Aorta (tissue), 5 donors: Measurements from ENCODE around the gene STXBP1. TPM values are rescaled to one million over a fixed set of nuclear protein-coding genes. Genes with fewer than 3 reads are reported as not detected.
A peak's percentile ranks its signal among the peaks of the same experiment; 100 is the strongest.

Experiments
- ATAC-seq: fragments of 200-7000 bp; cut with Tn5 transposase; one replicate; pipeline ENCODE4 v1.9.1; 2022; ENCODE audit warnings: moderate library complexity; ENCODE audit not compliant: low FRiP score
- DNase-seq, 2 donors: peaks; one replicate each; pipeline ENCODE4 v3.0.0-alpha.2; 2020
- H3K27ac ChIP-seq, 2 donors: one replicate each; pipeline ENCODE4 v1.5.1; 2013; ENCODE audit warnings: low read length in 2 of 2, mild to moderate bottlenecking in 2 of 2, moderate library complexity in 2 of 2, control low read depth in 1 of 2, inconsistent platforms in 1 of 2, low read depth in 1 of 2
- H3K27me3 ChIP-seq, 2 donors: one replicate each; pipeline ENCODE4 v1.6.1; 2013; ENCODE audit warnings: control low read depth in 1 of 2, low read length in 1 of 2, mild to moderate bottlenecking in 1 of 2, moderate library complexity in 1 of 2; ENCODE audit not compliant: insufficient read depth in 2 of 2, control insufficient read depth in 1 of 2
- H3K36me3 ChIP-seq, 2 donors: one replicate each; pipeline ENCODE4 v1.6.1; 2013; ENCODE audit warnings: control low read depth in 1 of 2, low read length in 1 of 2, mild to moderate bottlenecking in 1 of 2; ENCODE audit not compliant: insufficient read depth in 2 of 2, control insufficient read depth in 1 of 2
- H3K4me1 ChIP-seq, 2 donors: one replicate each; pipeline ENCODE4 v1.6.1; 2013; ENCODE audit warnings: low read length in 2 of 2, control low read depth in 1 of 2, mild to moderate bottlenecking in 1 of 2, moderate library complexity in 1 of 2; ENCODE audit not compliant: insufficient read depth in 2 of 2, control insufficient read depth in 1 of 2
- H3K4me3 ChIP-seq, 2 donors: one replicate each; pipeline ENCODE4 v1.5.1; 2013; ENCODE audit warnings: low read length in 2 of 2, control low read depth in 1 of 2, mild to moderate bottlenecking in 1 of 2
- H3K9me3 ChIP-seq: one replicate; pipeline ENCODE4 v1.6.1; 2013; ENCODE audit warnings: mild to moderate bottlenecking, low read length; ENCODE audit not compliant: control insufficient read depth
- WGBS, 2 donors: extraction: QIAGEN DNeasy Blood & Tissue Kit; methylation state at CpG; one replicate each; pipeline ENCODE4 v1.1.7; 2013; 5-methylcytosine and 5-hydroxymethylcytosine counted together
- intact Hi-C, 2 donors: fragments of 100-400 bp; cut with DNase I; formaldehyde crosslinking; loops; one replicate each; pipeline versions ENCODE4 v1.14.2 to v1.15.0; 2022
- long read RNA-seq, 2 donors: library from polyadenylated mRNA; unstranded; transcript quantifications; one replicate each; pipeline ENCODE4 v2.0.0, GENCODE V29; 2020 to 2021
- polyA plus RNA-seq, 2 donors: library from polyadenylated mRNA; stranded (reverse); fragments of 200-250 nt; gene quantifications; one replicate each; pipeline ENCODE4 v1.2.3, GENCODE V29; 2013
- total RNA-seq, 2 donors: library from RNA; stranded (reverse); fragmentation: NEBNext Ultra II Directional; extraction: Animal tissue kit (Norgen Biotek cat#: 25700); gene quantifications; one replicate each; pipeline ENCODE4 v1.2.1, GENCODE V29; 2021
- donor health status: healthy with polysubstance abuse.
- donor health status: Bipolar disorder and iron deficiency.
- donor health status: DM: no; HTN: no; CAD: no.
- donor health status: DM: no; HTN: no; CAD: no.
- donor health status: DM: yes; HTN: yes; CAD: no.

Gene STXBP1
- 10 to 100 TPM; 50.0 to 69.0 TPM for total RNA-seq
- polyA plus RNA-seq: 10 to 100 TPM in 1 of 2 donors, 1 to 10 TPM in 1; 6.6 to 20.7 TPM
- long read RNA-seq, donor 1, transcript STXBP1-201 (19 exons, 3,765 nt): major isoform, 9 of 27 reads
- long read RNA-seq, donor 1, partial matches to known transcripts: 5 of 27 reads
- long read RNA-seq, donor 1, other reads (novel, unspliced or antisense): 10 of 27 reads
- long read RNA-seq, donor 2, transcript STXBP1-212 (1 exons, 2,582 nt): major isoform, 8 of 17 reads
- long read RNA-seq, donor 2, partial matches to known transcripts: 0 of 17 reads
- long read RNA-seq, donor 2, other reads (novel, unspliced or antisense): 8 of 17 reads

- intact Hi-C loops: loop anchor here in 1 of 2 donors (5.0 kb wide), 1 partner anchor 105 kb away; the partner anchor contains the start of genes PTRH1 and TTC16
- peak within 1 kb of the TSS; percentile 63 to 89 for H3K4me3 ChIP-seq
Observed at GRCh38 chr9:127611899-127612790, at the start of gene STXBP1. Gene STXBP1 (plus strand): TSS chr9:127612277. CDS start chr9:127612404, 127 bp downstream.

GRCh38 chr9:127562279-127562796 is 49.7 kb upstream of the STXBP1 start:
- 73 to 75% methylated on average over 12 of the region's 12 CpGs for WGBS, 2 donors
- H3K4me3 ChIP-seq: no peak overlapping the region
- intact Hi-C loops: loop anchor here in 1 of 2 donors (2.0 kb wide), 1 partner anchor 16 kb away; no protein-coding TSS in a partner anchor

More at GRCh38 chr9:127611899-127612790, at the start of gene STXBP1:
- Histone ChIP-seq H3K36me3 (no peaks in the 10 kb centered on the region), H3K4me1 (no peaks in the 10 kb centered on the region), H3K9me3 (no peaks in the 10 kb centered on the region), H3K27me3 (no peaks in the 10 kb centered on the region), H3K27ac (no peak within 1 kb of the TSS)
- DNase-seq: peak; percentile 89 to 96
- peak; percentile 93 for ATAC-seq
- 0% methylated on average over 49 to 102 of the region's 102 CpGs for WGBS, 2 donors

GRCh38 chr9:127562841-127563401 is 49.2 kb upstream of the STXBP1 start:
- no peaks in the 10 kb centered on the region for H3K27me3 ChIP-seq
- H3K27ac ChIP-seq: peak overlapping the region; percentile 8 to 54
- H3K9me3 ChIP-seq: no peaks in the 10 kb centered on the region
- intact Hi-C loops: loop anchor here in 1 of 2 donors (2.0 kb wide), 1 partner anchor 16 kb away; no protein-coding TSS in a partner anchor
- peaks cover 0 to 3% of the 10 kb centered on the region in 2 donors for H3K4me1 ChIP-seq
- DNase-seq: peak; percentile 67 to 80
- no peak overlapping the region for H3K4me3 ChIP-seq
- WGBS, 2 donors: 21 to 40% methylated on average over 16 of the region's 16 CpGs
- no peaks in the 10 kb centered on the region for H3K36me3 ChIP-seq
- peak; percentile 31 for ATAC-seq

More at GRCh38 chr9:127562279-127562796, 49.7 kb upstream of the STXBP1 start:
- Histone ChIP-seq H3K27ac (peak overlapping the region; percentile 8 to 54), H3K27me3 (no peaks in the 10 kb centered on the region), H3K4me1 (peaks cover 0 to 3% of the 10 kb centered on the region in 2 donors), H3K9me3 (no peaks in the 10 kb centered on the region), H3K36me3 (no peaks in the 10 kb centered on the region)
- ATAC-seq: no peak
- no peak for DNase-seq

GRCh38 chr9:127563579-127563978 is 48.5 kb upstream of the STXBP1 start:
- 90 to 91% methylated on average over 13 of the region's 13 CpGs for WGBS, 2 donors
- ATAC-seq: no peak

GRCh38 chr9:127565231-127565630 is 46.8 kb upstream of the STXBP1 start:
- Histone ChIP-seq H3K36me3 (no peaks in the 10 kb centered on the region), H3K9me3 (no peaks in the 10 kb centered on the region), H3K27me3 (no peaks in the 10 kb centered on the region), H3K4me1 (peaks cover 0 to 3% of the 10 kb centered on the region in 2 donors), H3K27ac (no peak overlapping the region), H3K4me3 (no peak overlapping the region)
- 92% methylated on average over 11 of the region's 11 CpGs for WGBS, 2 donors
- intact Hi-C loops: loop anchor here in 1 of 2 donors (5.0 kb wide), 1 partner anchor 38 kb away; no protein-coding TSS in a partner anchor
- ATAC-seq (no peak), DNase-seq (no peak)

More at GRCh38 chr9:127563579-127563978, 48.5 kb upstream of the STXBP1 start:
- H3K4me3 ChIP-seq: no peak overlapping the region
- peaks cover 0 to 3% of the 10 kb centered on the region in 2 donors for H3K4me1 ChIP-seq
- H3K9me3 ChIP-seq: no peaks in the 10 kb centered on the region
- no peaks in the 10 kb centered on the region for H3K27me3 ChIP-seq
- no peak overlapping the region for H3K27ac ChIP-seq
- intact Hi-C loops: loop anchor here in 1 of 2 donors (2.0 kb wide), 1 partner anchor 15 kb away; no protein-coding TSS in a partner anchor
- H3K36me3 ChIP-seq: no peaks in the 10 kb centered on the region
- no peak for DNase-seq

- DNase-seq (no peak), ATAC-seq (no peak)
- no peaks in the 10 kb centered on the region for H3K9me3 ChIP-seq
- WGBS, 2 donors: 28% methylated on average over 11 of the region's 11 CpGs
- peak overlapping the region in 1 of 2 donors; percentile 62 for H3K27ac ChIP-seq
- H3K4me1 ChIP-seq: no peaks in the 10 kb centered on the region
- peak overlapping the region in 1 of 2 donors; percentile 50 for H3K4me3 ChIP-seq
- no peaks in the 10 kb centered on the region for H3K27me3 ChIP-seq
- intact Hi-C loops: loop anchor here in 1 of 2 donors (5.0 kb wide), 1 partner anchor 39 kb away; no protein-coding TSS in a partner anchor
- no peaks in the 10 kb centered on the region for H3K36me3 ChIP-seq
Observed at GRCh38 chr9:127566351-127567001, 45.6 kb upstream of the STXBP1 start.

GRCh38 chr9:127567035-127567729 is 44.9 kb upstream of the STXBP1 start:
- DNase-seq: peak; percentile 71 to 85
- WGBS, 2 donors: 3 to 4% methylated on average over 16 of the region's 16 CpGs
- peak overlapping the region; percentile 50 to 86 for H3K4me3 ChIP-seq
- no peaks in the 10 kb centered on the region for H3K27me3 ChIP-seq
- H3K9me3 ChIP-seq: no peaks in the 10 kb centered on the region
- ATAC-seq: peak; percentile 65
- peak overlapping the region; percentile 8 to 62 for H3K27ac ChIP-seq
- intact Hi-C loops: loop anchor here in 1 of 2 donors (5.0 kb wide), 1 partner anchor 40 kb away; no protein-coding TSS in a partner anchor
- no peaks in the 10 kb centered on the region for H3K4me1 ChIP-seq
- H3K36me3 ChIP-seq: no peaks in the 10 kb centered on the region
